HG03439 (cell line): ENCODE measurements around the gene TECPR2.

Source experiments
- ATAC-seq: cut with Tn5 transposase; IDR thresholded peaks from one replicate; pipeline ENCODE4 v1.9.1; 2021; ENCODE audit warnings: mild to moderate bottlenecking, moderate library complexity; ENCODE audit not compliant: unreplicated experiment

Gene TECPR2

DNA sequence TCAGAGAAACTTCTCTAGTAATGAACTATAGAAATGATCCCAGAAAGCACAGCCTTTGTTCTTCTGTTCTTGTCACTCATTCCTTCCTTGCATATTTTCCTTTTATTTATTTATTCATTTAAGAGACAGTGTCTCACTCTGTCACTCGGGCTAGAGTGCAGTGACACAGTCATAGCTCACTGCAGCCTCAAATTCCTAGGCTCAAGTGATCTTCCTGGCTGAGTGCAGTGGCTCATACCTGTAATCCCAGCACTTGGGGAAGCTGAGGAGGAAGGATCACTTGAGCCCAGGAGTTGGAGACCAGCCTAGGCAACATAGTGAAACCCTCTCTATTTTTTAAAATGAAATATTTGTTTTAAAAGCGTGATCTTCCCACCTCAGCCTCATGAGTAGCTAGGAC, 11.5 kb downstream of the TECPR2 start:
- no peak for ATAC-seq

- ATAC-seq: no peak
These were observed 12.4 kb downstream of the TECPR2 start for GRCh38 chr14:102375119-102375518.

DNA sequence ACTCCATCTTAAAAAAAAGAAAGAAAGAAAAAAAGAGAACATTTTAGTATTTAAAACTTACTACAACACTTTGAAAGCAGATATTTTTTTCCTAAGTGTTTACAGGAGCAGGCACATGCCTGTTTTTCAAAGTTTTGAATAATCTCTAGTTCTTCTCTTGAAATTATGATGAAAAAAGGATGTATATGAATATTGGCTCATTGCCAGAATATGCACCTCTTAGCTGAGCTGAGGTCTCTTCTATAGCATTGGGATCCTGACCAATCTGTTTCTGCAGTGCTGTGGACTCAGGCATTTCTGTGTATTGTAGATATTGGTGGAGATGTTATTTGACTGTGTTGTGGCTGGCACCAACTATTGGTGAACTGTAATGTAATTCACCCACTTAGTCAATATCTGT, 15.0 kb downstream of the TECPR2 start:
- ATAC-seq: no peak

DNA sequence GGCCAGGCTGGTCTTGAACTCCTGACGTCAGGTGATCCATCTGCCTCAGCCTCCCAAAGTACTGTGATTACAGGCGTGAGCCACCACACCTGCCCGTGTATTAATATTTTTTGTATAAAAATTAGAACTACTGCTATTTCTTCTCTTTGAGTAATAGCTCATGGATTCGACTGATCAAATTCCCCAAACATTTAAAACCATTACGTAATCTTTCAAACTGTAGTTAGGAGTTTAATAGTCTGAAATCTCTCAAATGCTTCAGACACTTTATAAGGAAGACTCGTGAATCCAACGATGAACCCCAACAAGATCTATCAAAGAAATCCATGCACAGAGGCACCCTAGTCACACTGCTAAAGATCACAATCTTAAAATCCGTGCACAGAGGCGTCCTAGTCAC, 16.1 kb downstream of the TECPR2 start:
- no peak for ATAC-seq

GRCh38 chr14:102387086-102387485, 24.3 kb downstream of the TECPR2 start:
- ATAC-seq: no peak

DNA sequence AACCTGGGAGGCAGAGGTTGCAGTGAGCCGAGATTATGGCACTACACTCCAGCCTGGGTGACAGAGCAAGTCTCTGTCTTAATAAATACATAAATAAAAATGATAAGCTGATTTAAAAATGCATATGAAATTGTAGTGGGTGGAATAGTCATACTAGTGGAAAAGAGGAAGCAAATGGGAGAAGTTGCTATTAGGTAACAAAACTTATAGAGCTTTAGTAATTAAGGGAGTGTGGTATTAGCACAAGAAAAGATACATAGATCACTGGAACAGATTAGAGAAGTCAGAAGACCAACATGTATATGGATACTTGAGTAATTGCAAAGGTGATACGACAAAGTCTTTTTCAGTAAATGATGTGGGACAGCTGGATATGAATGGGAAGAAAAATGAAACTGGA, 26.5 kb downstream of the TECPR2 start:
- ATAC-seq: no peak

DNA sequence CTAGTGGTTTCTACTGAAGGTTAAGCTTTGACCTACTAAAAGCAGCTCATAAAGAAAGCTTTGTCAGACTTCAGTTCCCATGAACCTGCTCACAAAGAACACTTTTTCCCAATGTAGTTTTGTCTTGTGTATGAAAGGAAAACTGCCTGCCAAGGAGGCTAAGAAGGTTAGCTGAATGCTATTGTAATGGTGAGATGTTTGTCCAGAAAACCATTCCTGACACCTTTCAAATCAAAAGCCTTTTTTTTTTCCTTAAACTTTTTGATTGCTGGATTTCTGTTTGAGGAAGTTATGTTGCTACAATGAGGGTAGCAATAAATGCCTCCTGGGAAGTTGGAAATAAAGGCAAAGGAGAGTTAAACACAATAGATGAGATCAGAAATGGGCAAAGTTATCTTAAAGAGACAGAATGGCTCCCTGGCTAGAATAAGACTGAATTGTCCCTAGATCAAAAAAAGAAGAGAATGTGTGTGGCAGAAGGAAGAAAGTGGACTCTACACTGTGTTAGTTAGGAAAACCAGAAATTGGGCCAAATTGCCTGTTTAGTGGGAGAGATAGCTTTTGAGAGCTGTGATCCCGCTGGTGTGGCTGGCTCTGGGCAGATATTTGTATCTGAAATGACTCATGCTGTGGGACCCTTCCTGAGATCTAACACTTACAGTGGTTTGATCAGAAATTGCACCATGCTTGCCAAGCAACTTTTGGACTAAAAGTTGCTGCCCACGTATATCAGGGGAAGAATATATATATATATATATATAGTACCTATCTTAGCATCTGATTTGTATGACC, 27.5 kb downstream of the TECPR2 start:
- no peak for ATAC-seq

- no peak for ATAC-seq
These were observed 29.8 kb downstream of the TECPR2 start for GRCh38 chr14:102392506-102392905.

GRCh38 chr14:102394717-102395375, 32.1 kb downstream of the TECPR2 start:
- no peak for ATAC-seq

DNA sequence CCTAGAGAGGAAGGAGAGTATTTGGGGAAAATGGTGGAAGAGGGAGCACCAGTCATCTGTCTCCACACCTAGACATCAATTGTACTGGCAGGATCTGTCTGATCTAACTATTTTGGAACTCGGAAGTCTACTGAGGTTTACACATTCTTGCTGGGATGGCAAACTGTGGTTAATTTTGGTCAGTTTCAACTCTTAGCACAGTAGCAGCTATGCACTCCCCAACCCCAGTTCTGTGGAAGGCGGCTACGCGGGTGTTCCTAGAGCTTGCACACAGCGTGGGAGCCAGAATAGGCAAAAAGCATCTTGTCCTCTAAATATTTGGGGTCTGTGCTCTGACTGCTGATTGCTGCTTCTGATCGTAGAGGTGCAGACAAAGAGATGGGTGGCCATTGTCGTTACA, 33.8 kb downstream of the TECPR2 start:
- ATAC-seq: no peak

DNA sequence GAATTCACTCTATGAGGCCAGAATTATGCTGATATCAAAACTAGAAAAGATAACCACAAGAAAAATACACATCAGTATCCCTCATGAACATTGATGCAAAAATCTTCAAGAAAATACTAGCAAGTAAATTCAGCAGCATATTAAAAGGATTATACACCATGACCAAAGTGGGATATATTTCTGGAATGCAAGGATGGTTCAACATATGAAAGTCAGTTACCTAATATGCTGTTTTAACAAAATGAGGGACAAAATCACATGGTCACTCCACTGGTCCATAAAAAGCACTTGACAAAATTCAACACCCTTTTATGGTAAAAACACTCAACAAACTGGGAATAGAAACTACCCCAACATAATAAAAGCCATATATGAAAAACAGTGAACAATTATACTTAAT, 40.3 kb downstream of the TECPR2 start:
- no peak for ATAC-seq

GRCh38 chr14:102407258-102407657, 44.5 kb downstream of the TECPR2 start:
- ATAC-seq: no peak

GRCh38 chr14:102408724-102409123, 46.0 kb downstream of the TECPR2 start:
- ATAC-seq: no peak

- ATAC-seq: no peak
These were observed 52.9 kb downstream of the TECPR2 start for GRCh38 chr14:102415671-102416070.

GRCh38 chr14:102417001-102417431, 54.3 kb downstream of the TECPR2 start:
- ATAC-seq: no peak

GRCh38 chr14:102417646-102418045, 54.9 kb downstream of the TECPR2 start:
- ATAC-seq: no peak

DNA sequence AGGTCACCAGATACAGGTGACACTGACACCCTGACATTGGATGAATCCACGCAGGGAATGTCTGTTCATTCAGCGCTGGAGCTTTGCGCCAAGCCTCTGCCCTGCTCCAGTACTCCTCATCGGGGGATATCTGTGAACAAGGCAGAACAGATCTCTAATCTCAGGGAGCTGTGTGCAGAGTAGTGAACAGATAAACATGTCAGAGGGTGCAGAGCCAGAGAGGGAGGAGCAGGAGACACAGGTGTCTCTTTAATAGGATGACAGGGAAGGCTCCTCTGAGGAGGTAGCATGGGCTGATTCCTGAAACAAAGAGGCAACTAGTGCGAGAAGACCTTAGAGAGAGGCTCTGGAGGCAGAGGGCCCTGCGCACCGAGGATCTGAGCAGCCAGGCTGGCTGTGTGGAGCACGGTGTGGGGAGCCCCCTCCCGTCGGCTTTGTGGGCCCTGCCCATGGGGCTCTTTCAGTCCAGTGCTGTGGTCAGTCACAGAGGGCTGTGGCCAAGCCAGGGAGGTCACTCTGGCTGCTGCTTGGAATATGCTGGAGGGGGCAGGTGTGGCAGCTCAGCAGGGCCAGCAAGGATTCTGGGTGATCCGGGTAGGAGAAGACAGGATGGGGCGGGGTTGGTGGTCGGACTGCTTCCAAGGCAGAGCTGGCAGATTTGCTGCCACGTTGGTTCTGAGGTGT, 55.6 kb downstream of the TECPR2 start:
- no peak for ATAC-seq

- no peak for ATAC-seq
These were observed 56.1 kb downstream of the TECPR2 start for GRCh38 chr14:102418853-102419240.

DNA sequence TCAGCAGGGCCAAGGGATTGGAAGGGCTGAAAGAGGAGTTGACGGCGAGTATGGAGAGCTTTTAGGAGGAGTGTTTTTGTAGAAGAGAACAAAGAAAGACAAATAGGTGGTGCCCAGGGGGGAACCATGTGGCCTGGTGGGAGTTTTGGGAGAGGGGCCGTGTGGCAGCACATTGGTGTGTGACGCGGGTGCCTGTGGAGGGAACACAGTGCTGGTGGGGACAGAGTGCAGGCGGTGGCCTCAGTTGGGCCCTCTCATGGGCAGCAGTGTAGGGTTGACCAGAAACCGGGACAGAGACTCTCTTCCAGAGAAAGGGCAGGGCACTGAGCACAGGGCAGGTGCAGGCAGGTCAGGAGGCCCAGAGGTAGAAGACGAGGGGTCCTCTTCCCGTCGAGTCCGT, 56.5 kb downstream of the TECPR2 start:
- no peak for ATAC-seq

- no peak for ATAC-seq
These were observed 57.0 kb downstream of the TECPR2 start for GRCh38 chr14:102419716-102420115.

- ATAC-seq: no peak
These were observed 58.8 kb downstream of the TECPR2 start for GRCh38 chr14:102421411-102422057.
